ENCODE data around the gene PEAR1.

DNA sequence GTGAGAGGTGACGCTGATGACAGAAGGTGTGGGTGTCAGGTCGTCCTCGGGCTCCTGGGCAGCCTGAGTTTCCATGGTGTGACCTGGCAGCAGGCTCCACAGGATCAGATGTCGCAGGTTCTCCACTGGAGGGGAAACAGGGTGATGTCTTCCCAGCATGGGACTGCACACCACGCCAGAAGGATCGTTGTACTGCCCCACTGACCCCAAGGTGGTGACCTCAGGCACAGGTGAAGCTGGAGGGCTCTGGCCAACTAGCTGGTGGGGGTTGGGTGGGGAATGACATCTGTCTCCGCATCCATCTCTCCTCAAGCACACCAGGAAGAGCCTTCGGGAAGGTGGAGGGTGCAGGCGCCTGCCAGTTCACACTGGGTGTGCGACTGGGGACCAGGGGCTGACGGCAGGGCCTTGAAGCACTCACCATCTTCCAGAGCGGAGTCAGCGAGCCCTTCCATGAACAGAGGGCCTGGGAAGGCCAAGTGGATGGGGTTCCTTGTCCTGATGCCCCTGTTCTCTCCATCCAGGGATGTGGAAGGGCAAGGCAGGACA lies 46.3 kb downstream of the PEAR1 start:
- TF ChIP-seq CTCF (IDR thresholded peaks at IDR 0.05) (no peak), POLR2A (IDR thresholded peaks at IDR 0.05) (no peak)

All from Peyer's patch (tissue), 4 donors.